HG03439 (cell line): ENCODE data around the gene CBY2.

Experiments used
- ATAC-seq: cut with Tn5 transposase; IDR thresholded peaks from one replicate; pipeline ENCODE4 v1.9.1; 2021; ENCODE audit warnings: mild to moderate bottlenecking, moderate library complexity; ENCODE audit not compliant: unreplicated experiment

The CBY2 gene

DNA sequence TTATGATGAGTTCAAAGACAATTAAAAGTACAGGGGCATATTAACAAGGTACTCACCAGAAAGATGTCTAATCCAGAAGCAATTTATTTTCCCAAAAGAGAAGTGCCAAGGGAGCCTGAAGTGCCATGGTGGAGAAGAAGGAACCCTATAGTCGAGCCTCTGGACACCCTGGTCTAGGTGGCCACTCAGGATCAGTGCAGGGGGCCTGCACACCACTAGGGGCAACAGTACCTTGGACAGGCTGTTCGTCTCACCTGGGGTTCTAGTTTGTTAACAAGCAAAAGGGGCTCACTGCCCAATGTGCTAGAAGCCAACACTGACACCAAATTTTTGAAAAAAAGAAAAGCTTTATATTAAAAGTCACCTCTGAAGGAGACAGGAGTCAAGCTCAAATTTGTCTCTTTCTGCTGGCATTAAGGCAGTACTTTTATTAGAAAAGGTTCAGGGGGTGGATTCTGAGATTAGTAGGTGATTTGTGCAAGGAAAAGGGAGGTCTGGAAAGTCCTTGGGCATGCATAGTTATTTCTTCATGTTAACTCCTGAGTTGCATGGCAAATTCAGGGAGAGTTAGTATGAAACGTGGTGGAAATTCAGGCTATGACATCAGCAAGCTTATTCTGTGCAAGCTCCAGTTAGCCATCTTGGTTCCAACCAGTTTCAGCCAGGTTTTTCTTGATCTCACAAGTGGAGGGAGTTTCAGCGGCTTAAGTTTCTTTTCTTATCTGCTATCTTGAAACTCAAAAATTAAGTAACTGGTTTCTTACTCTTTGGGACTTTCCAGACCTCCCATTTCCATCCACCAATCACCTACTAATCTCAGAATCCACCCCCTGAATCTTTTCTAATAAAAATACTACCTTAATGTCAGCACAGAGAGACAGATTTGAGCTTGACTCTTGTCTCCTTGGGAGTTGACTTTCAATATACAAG, 884 bp upstream of the CBY2 start:
- ATAC-seq, result peak; percentile 67

DNA sequence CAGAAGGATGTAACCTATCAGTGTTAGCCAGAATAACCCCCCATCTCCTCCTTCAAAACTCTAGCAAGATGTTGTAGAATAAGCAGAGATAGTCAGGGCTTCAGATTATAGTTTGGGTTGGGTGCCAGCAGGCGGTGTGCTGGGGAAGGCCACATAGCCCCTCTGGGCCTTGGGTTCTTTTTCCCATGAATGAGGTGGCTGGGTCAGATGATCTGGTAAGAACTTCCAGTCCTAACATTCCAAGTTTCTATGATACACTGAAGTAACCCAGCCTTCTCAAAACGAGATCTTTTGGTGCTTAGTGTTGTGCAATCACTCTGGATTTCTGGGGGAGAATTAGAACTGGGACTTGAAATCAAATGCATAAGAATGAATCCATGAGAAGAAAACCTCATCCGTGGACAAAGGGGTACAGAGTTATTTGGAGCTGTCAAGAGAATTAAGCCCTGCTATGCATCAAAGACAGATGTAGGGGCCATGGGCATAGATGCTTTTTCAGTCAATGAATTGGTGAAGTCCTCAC, 810 bp downstream of the CBY2 start:
- ATAC-seq, result no peak

DNA sequence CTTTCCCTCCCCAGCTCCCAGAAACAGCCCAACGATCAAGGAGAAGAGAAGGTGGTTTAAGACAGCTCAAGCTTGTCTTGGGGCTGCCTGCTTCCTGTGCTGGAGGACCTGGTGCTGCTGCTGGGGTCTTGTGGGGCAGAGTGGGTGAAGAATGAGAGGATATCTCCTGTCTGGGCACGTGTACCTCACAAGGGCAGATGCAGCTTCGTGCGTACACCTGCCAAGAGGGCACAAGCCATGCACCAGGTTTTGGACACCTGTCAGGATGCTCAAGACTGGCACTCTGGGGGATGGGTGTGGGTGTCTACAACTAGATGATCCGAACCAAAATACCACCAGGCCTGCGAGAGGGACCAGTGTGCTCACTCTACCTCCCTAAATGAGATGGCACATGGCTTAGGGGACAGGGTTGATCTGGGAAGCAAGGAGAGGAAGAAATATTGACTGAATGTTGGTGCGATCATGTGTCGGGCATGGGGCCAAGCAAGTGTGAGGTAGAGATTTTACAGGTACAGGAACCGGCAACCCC, 2.2 kb downstream of the CBY2 start:
- no peak for ATAC-seq

DNA sequence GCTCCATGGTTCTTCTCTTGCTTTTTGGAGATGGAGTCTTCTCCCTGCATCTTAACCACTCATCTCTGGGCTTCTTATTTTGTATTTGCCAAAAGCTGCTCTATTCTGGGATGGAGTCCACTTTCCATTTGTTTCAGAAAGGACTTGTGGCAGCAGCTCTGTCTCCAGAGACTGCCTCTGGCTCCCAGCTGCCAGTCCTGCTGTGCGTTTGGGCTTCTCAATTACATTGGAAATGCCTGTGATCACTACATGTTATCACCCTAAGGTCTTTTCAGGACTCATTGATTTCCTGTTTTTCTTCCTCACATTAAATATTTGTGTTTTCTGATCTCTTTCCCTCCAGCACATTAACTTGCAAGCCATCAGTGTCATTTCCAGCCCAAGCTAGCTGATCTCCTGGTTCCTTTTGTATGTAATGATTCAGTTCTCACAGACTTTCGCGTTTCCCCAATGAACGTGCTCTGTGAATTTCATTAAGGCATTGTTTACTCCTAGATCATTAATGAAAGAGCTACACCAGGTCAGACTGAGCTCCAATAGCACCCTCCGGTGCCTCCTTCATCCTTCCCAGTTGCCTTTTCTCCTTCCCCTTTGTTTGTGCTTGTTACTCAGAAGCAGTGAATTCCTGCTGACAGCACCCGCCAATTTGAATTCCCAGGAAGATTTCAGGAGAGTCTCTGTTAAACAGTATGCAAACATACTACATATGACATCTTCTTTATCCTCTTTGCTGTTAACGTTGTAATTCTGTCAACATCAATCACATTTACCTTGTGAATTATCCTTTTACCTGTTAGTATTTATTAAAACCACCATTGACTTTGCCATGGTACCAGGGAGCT, 3.0 kb downstream of the CBY2 start:
- no peak for ATAC-seq

DNA sequence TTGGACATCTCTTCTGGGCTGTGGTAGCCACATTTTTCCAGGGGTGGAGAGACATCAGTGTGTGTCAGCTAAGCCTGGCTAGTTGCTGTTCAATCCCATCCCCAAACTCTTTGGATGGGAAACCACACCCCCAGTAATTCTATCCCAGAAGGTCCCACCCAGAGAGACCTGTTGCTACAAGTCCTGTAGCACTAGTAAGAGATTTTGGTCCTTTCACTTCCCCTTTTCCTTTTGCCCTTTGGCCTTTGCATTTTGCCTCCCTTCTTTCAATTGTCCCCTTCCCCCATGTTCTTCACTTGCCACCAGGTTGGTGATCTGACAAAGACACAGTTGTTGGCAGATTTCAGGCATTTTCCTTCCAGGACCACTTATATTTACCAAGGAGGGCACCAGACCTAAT, 3.8 kb downstream of the CBY2 start:
- no peak for ATAC-seq

DNA sequence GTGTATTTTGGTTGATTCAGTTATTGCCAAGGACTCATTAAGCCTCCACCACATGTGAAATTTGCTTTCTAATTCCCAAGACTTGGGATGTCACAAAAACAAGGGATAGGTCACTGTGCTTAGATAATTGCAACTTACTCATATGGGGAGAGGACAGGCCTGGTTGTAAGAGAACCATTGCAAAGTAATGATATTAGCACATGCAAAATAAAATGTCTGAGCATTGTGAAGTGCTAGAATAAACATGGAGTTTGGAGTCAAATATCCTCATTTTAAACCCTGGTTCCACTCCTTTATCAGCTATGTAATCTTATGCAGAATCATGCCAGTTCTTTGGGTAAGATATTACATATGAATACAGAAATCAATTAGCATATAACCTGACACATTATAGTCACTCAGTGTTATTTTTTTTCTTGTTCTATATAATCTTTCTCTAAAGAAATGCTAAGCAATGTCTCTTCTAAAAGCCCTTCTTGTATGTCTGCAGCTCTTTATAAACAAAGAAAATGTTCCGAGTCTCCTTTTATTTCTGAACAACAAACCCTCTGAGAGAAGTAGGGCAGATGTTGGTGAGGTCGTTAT, 5.5 kb downstream of the CBY2 start:
- no peak for ATAC-seq

DNA sequence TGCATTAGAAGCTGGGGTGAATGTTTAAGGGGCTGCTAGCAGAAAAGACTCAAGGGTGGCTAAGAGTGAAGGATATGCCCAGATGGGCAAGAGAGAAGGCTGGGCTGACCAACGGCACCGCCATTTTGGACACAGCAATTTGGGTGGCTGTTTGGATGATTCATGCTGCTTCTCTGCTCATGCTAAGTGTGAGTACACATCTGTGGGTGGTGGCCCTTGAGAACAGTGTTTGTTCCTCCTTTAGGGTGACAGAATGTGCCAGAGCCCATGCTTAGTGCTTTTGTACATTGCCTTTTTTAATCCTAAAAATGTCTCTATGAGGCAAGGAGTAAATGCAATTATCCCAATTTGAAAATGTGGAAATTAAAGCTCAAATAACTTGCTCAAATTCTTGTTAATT, 9.8 kb downstream of the CBY2 start:
- no peak for ATAC-seq

DNA sequence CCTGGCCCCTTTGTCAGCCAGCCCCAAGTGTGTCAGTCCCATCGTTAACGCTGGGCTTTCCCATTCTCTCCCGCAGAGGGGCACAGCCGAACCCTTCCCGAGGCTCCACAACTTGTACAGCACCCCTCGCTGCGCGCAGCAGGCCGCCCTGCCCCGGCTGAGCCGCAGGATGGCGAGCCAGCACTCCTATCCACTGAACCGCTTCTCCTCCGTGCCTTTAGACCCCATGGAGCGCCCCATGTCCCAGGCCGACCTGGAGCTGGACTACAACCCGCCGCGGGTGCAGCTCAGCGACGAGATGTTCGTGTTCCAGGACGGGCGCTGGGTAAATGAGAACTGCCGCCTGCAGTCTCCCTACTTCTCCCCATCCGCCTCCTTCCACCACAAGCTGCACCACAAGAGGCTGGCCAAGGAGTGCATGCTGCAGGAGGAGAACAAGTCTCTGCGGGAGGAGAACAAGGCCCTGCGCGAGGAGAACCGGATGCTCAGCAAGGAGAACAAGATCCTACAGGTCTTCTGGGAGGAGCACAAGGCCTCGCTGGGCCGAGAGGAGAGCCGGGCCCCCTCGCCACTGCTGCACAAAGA, 11.1 kb downstream of the CBY2 start:
- no peak for ATAC-seq

DNA sequence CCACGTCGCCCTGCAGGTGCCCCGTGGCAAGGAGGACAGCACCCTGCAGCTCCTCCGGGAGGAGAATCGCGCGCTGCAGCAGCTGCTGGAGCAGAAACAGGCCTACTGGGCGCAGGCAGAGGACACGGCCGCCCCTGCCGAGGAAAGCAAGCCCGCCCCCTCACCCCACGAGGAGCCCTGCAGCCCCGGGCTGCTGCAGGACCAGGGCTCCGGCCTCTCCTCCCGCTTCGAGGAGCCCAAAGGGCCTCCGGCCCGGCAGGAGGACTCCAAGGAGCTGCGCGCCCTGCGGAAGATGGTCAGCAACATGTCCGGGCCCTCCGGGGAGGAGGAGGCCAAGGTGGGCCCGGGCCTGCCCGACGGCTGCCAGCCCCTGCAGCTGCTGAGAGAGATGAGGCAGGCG, 11.6 kb downstream of the CBY2 start:
- no peak for ATAC-seq

DNA sequence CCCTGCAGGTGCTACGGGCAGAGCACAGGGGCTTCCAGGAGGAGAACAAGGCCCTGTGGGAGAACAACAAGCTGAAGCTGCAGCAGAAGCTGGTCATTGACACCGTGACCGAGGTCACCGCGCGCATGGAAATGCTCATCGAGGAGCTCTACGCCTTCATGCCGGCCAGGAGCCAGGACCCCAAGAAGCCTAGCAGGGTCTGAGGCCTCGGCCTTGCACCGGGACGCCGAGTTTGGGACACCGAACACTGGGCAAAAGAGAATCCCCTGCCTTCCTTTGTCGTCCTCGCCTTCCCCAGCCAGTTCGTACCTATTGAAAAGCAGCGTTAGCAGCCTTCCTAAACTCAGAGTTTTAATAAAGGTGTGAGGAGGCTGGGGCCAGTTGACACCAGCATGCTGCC, 12.1 kb downstream of the CBY2 start:
- ATAC-seq, result no peak

DNA sequence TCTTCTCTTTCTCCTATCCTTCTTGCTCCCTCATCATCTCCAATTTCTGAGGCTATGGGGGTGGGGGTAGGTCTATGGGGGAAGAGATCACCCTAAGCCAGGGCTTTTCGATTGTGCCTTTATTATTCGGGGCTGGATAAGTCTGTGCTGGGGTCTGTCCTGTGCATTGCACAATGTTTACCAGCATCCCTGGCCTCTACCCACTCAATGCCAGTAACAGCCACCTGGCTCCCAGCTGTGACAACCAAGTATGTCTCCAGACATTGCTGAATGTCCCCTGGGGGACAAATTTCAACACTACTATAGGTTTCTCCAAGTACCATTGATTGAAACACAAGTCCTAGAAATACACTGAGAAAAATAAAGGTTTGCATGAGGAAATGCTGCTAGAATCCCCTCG, 13.2 kb downstream of the CBY2 start:
- ATAC-seq, result no peak

DNA sequence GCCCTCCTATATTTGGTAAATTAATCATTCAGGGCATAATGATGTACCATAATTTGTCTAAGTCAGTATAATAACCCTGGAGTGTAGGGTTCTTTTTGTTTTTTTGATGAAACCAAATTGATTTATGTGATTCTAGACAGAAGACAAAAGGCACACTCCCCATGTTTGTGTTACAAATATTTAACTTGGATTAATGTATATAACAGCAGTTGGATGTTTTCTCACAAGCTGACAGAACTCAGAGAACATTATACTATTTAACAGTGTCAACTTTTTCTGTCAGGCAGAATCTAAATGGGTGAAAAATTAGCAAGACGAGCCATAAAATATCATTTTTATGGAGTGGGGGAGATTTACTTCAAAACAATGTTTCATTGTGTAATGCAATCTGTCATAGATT, 15.2 kb downstream of the CBY2 start:
- no peak for ATAC-seq

DNA sequence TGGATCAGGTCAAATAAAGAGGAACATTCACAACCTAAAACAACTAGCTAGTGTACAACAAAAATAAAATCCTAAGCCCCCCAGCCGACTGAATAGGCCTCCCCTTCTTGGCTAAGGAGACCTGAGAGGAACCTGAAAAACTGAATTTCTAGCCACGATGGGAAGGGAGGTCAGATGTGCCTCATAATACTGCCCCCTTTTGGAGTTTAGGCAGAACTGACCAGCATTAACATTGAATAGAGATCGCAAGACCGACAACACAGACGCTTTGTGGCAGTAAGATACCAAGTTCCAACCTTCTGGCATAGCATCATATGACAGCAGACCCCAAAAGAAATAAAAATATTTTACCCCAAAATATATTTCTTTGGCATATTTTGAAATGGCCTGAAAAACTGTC, 15.9 kb downstream of the CBY2 start:
- ATAC-seq, result no peak

DNA sequence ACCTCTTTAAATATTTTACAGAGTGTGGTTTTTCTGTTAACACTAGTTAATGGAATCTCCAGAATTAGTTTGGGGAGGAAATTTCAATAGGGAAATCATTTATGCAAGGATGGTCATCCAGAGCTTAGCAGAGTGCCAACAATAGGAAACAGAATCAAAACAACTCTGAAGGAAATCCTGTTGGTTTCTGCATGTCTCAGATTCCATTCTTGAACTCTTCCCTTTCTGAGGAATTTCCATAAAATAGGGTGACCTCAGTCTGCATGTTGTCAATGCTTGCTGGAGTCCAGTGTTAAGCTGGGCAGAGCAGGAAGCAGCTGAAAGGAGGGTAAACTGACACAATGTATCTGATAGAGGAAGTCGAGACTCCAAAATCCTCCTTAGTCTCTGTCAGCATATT, 16.9 kb downstream of the CBY2 start:
- ATAC-seq, result no peak

DNA sequence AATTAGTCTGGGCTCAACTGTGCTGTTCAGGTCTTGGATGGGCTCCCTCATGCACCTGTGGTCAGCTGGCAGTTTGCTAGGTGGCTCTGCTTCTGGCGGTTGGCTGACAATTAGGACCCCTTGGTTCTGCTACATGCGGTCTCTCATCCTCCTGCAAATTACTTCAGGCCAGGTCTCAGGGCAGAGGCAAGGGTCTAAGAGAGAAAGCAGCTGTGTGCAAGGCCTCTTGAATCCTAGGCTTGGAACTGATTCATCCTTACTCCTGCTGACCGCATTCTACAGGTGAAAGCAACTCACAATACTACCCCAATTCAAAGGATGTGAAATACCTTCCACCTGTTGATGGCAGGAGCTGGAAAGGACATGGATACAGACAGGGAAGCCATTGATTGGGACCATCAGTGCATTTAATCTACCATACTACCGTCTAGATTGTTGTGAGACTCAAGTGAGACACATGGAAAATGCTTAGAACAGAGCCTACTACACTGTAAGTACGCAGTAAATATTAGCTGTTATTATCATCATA, 19.1 kb downstream of the CBY2 start:
- ATAC-seq, result no peak

DNA sequence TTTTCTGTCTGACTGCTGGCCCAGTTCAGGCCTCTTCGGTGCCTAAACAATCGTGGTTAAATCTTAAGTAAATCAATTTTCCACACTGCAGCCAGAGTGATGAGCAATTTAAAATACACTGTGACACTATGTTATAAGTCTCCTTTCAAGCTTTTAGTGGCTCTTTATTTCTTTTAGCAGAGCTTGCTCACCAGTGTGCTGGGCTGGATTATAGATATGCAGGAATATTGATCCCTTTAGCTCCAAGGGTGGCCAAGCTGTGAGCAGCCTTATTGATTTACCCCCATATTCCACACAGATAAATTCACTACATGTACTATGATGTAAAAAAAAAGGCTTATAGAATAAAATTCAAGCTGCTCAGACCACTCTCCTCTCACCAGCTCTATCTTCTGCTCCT, 21.7 kb downstream of the CBY2 start:
- ATAC-seq, result no peak

DNA sequence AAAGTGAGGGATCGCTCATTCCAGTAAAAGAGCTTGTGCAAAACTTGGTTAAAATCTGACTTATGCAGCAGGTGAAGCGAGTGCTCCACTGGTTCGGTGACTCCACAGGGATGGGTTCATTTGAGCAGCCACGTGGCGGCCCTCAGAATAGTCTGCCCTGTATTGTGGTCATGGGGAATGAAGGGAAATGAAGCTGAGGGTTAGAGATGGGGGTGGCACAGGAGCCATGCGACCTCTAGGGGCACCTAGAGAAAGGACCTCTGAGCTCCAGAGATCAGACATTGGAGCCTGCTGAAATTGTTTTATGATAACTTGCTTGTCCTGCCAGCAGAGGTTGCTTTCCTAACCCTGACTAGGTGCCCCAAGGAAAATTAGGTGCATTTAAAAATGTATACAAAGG, 26.6 kb downstream of the CBY2 start:
- no peak for ATAC-seq

DNA sequence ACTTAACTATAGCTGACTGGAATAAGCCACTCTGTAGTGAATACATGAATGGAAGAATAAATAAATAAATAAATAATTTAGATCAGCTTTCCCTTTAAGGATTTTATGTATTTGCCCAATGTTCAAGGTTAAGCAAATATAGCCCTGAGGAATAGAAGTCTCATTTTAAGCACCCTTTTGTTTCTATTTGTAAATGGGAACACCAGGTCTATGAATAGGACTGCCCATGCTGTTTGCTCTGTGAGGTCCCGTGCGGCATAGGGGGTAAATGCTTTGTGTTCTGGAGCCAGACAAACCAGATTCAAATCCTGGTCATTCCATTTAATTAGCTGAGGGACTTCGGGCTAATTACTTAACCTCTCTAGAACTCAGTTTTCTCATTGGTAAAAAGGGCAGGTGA, 29.3 kb downstream of the CBY2 start:
- no peak for ATAC-seq

DNA sequence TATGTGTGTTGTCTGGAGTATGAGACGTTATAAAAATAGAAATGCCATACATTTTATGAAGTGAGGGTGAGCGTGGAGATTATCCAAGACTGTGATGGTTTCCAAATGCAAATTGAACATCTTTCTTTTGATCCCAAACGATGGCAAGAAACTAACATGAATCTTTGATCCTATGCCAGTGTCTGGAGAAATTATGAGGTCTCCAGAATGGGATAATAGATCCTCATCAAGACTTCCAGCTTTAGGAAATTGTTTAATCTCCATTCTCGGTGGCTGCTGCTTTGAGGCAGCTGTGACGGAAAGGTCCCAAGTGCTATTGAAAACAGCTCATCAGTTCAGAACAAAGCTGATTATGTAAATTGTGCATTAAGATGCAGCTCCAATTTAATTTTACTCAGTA, 30.8 kb downstream of the CBY2 start:
- no peak for ATAC-seq

DNA sequence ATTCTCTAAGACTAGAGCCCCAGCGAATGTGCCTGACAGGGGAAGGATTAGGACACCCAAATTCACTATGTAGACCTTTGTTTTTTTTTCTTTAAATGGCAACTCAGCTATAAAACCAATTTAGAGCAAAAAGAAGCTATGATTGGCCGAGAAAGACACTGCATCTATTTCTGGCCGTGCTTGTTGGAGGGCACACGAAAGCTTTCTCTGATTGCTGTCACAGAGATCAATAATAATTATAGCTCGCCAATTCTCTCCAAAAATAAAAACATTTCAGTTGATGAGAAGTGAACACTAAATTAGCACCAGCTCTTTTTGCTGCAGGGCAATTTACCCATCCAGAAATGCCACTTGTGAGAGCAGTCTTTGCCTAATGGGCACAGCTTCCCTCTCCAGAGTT, 31.2 kb downstream of the CBY2 start:
- ATAC-seq, result no peak

DNA sequence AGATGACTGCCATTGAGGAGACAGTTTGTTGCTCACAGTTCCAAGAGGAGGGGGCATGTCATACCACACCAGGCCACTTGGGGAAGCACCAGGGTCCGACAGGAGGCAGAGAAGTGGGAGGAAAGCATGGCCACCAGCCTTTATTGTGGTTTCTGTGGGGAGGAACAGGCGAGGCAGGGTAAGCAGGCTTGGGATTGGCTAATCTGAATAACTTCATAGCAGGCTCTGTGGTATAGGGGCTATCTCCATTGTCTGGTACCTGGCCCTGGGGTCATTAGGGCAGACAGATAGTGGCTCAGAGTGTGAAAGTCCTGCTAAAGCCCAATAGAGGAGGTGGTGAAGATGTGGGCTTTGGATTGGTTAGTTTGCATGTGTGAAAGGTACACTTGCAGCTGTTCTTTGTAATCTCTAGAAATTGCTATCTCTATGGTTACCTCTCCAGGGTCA, 35.5 kb downstream of the CBY2 start:
- no peak for ATAC-seq
